GM12878 (cell line): ENCODE results near the gene ITSN1. TPM values are rescaled to one million over a fixed set of nuclear protein-coding genes. Genes with fewer than 3 reads are reported as not detected.

ENCODE experiments used
- ATAC-seq: fragments of 200-7000 bp; cut with Tn5 transposase; 3 replicates; pipeline ENCODE4 v1.9.1; 2020; ENCODE audit warnings: mild to moderate bottlenecking, moderate library complexity
- BruUV-seq: library from RNA; stranded (reverse); fragments of 400-500 nt; replicated peaks from 2 replicates; lab custom pipeline; 2021; lab: Mats Ljungman, UMichigan
- CTCF ChIA-PET: fragments of 300-600 bp; sonication (Branson Sonifier 250); formaldehyde crosslinking; extraction: SDS; loops from one replicate; lab custom pipeline; 2021; ENCODE audit warnings: inconsistent platforms; lab: Yijun Ruan, JAX
- POLR2A ChIA-PET: fragments of 350-600 bp; formaldehyde crosslinking; extraction: SDS; loops from one replicate; lab custom pipeline; 2021; ENCODE audit warnings: inconsistent platforms; lab: Charles Lee
- RAD21 ChIA-PET: fragments of 300-600 bp; sonication (Branson Sonifier 250); formaldehyde crosslinking; loops from one replicate; lab custom pipeline; 2023; ENCODE audit warnings: antibody characterized with exemption; ENCODE audit not compliant: unreplicated experiment; lab: Charles Lee
- SMC1A ChIA-PET: fragments of 300-600 bp; sonication (Branson Sonifier 250); formaldehyde crosslinking; loops from one replicate; lab custom pipeline; 2023; ENCODE audit not compliant: unreplicated experiment, uncharacterized antibody; lab: Charles Lee
- DNase-seq: peaks from one replicate; pipeline ENCODE4 v3.0.0-alpha.2; 2011; ENCODE audit warnings: low read depth, low spot score
- FAIRE-seq: peaks from 3 replicates; lab custom pipeline; 2011; peaks lifted over from hg19 to GRCh38; lab: Jason Lieb, UNC
- H2AFZ ChIP-seq: 2 replicates; pipeline ENCODE4 v1.6.0; 2011; ENCODE audit warnings: low read depth, low read length, control low read depth; ENCODE audit not compliant: control insufficient read depth
- H3K27ac ChIP-seq: 2 replicates; pipeline ENCODE4 v1.5.1; 2011; ENCODE audit warnings: control low read depth; ENCODE audit not compliant: control insufficient read depth, insufficient read depth
- H3K27me3 ChIP-seq, 2 experiments: replicated peaks in 1 of 2; 2 replicates each; pipeline versions ENCODE4 v1.6.0 to v1.6.1; 2011; ENCODE audit warnings: low read length in 1 of 2; ENCODE audit not compliant: control insufficient read depth in 2 of 2, insufficient read depth in 2 of 2
- H3K36me3 ChIP-seq, 2 experiments: 2 replicates each; pipeline ENCODE4 v1.5.1; 2011; ENCODE audit warnings: low read length in 1 of 2; ENCODE audit not compliant: control insufficient read depth in 2 of 2, insufficient read depth in 2 of 2
- H3K4me1 ChIP-seq: 2 replicates; pipeline ENCODE4 v1.6.1; 2011; ENCODE audit warnings: mild to moderate bottlenecking, low read length, moderate library complexity, mixed read lengths; ENCODE audit not compliant: control insufficient read depth, insufficient read depth
- H3K4me2 ChIP-seq: 2 replicates; pipeline ENCODE4 v1.6.0; 2011; ENCODE audit warnings: control low read depth; ENCODE audit not compliant: control insufficient read depth, insufficient read depth
- H3K4me3 ChIP-seq: fragments of 200-600 bp; sonication (generic); 2 replicates; pipeline ENCODE4 v1.5.1; 2016
- H3K79me2 ChIP-seq: 2 replicates; pipeline ENCODE4 v1.6.0; 2011; ENCODE audit warnings: low read length; ENCODE audit not compliant: control insufficient read depth, insufficient read depth
- H3K9ac ChIP-seq: 2 replicates; pipeline ENCODE4 v1.8.0; 2011; ENCODE audit warnings: low read length, control low read depth, mixed read lengths; ENCODE audit not compliant: control insufficient read depth, insufficient read depth
- H3K9me3 ChIP-seq: replicated peaks from 3 replicates; pipeline ENCODE4 v1.5.1; 2011; ENCODE audit warnings: mild to moderate bottlenecking, low read length; ENCODE audit not compliant: control insufficient read depth, insufficient read depth
- H4K20me1 ChIP-seq: 2 replicates; pipeline ENCODE4 v1.6.0; 2011; ENCODE audit not compliant: control insufficient read depth, insufficient read depth
- CHD4 ChIP-seq: fragments of 200-600 bp; sonication (generic); IDR thresholded peaks from 2 replicates; pipeline ENCODE4 v1.6.1; 2016; ENCODE audit warnings: mild to moderate bottlenecking
- EP300 ChIP-seq, 2 experiments: fragments of 150-350 bp in 1 of 2; IDR thresholded peaks; 2 replicates each; pipeline ENCODE4 v1.6.1; 2011 to 2012; ENCODE audit warnings: low read depth in 2 of 2, low read length in 2 of 2, borderline replicate concordance in 1 of 2, improper control_type of control experiment in 1 of 2, inconsistent platforms in 1 of 2; ENCODE audit not compliant: control insufficient read depth in 1 of 2
- HDGF ChIP-seq: fragments of 450-650 bp; IDR thresholded peaks from 2 replicates; pipeline ENCODE4 v1.6.1; 2016; ENCODE audit warnings: antibody characterized with exemption
- IKZF1 ChIP-seq: fragments of 450-650 bp; conservative IDR thresholded peaks from 2 replicates; pipeline ENCODE4 v1.6.1; 2017; ENCODE audit warnings: antibody characterized with exemption, mild to moderate bottlenecking
- KLF5 ChIP-seq: fragments of 450-650 bp; IDR thresholded peaks from 2 replicates; pipeline ENCODE4 v1.6.1; 2014; ENCODE audit warnings: mild to moderate bottlenecking; ENCODE audit not compliant: partially characterized antibody
- POLR2AphosphoS5 ChIP-seq: IDR thresholded peaks from 2 replicates; pipeline ENCODE4 v1.6.1; 2011; ENCODE audit warnings: mild to moderate bottlenecking, low read length, inconsistent platforms
- SMAD1 ChIP-seq: fragments of 450-650 bp; IDR thresholded peaks from 2 replicates; pipeline ENCODE4 v1.6.1; 2018; ENCODE audit warnings: mild to moderate bottlenecking, low read depth; ENCODE audit not compliant: partially characterized antibody
- SMC3 ChIP-seq: IDR thresholded peaks from 2 replicates; pipeline ENCODE4 v1.6.1; 2011; ENCODE audit warnings: low read length, improper control_type of control experiment, borderline replicate concordance
- SRF ChIP-seq, 2 experiments: IDR thresholded peaks; 2 replicates each; pipeline ENCODE4 v1.6.1; 2011; ENCODE audit warnings: low read depth in 2 of 2, low read length in 2 of 2, mild to moderate bottlenecking in 1 of 2, moderate library complexity in 1 of 2
- WGBS: methylation state at CpG from one replicate; pipeline ENCODE4 v1.1.6; 2016; ENCODE audit warnings: low lambda C conversion rate; ENCODE audit not compliant: insufficient replicate concordance, insufficient coverage; ENCODE audit errors: missing lambda C conversion rate; 5-methylcytosine and 5-hydroxymethylcytosine counted together
- in situ Hi-C: fragments of 300-500 bp; cut with MboI; formaldehyde crosslinking; loops from 9 replicates; pipeline ENCODE4 v1.14.3; 2018; ENCODE audit warnings: mixed read lengths
- intact Hi-C: fragments of 100-400 bp; cut with micrococcal nuclease; formaldehyde crosslinking; loops from one replicate; pipeline ENCODE4 v1.14.2; 2022; ENCODE audit not compliant: unreplicated experiment
- polyA plus RNA-seq, 11 experiments: library from polyadenylated mRNA; depleted of rRNA in 4 of 11; unstranded in 6 of 11; stranded (reverse) in 5 of 11; fragments of >200 nt; fragmentation: Nextera tagmentation in 4 of 11; fragmentation: Illumina TruSeq in 1 of 11; extraction: Ambion mirVana in 4 of 11; extraction: Trizol in 1 of 11; gene quantifications; 1 replicate in 1 of 11; 2 replicates in 10 of 11; pipeline versions ENCODE4 v1.2.1 to v1.2.3, GENCODE V29; 2011 to 2016; ENCODE audit warnings: inconsistent platforms in 2 of 11, missing spikeins in 2 of 11, low read depth in 1 of 11
- total RNA-seq, 4 experiments: library from RNA; depleted of rRNA in 3 of 4; stranded (reverse); fragments of >200 nt in 3 of 4; fragmentation: Illumina TruSeq in 1 of 4; extraction: Trizol in 1 of 4; gene quantifications; 2 replicates each; pipeline versions ENCODE4 v1.2.1 to v1.2.3, GENCODE V29; 2013 to 2021
- TF ChIP-seq, protein P1 (sequence below): fragments of 450-650 bp; IDR thresholded peaks from 2 replicates; pipeline ENCODE4 v1.6.1; 2016; ENCODE audit warnings: mild to moderate bottlenecking
- TF ChIP-seq, protein P2 (sequence below): fragments of 450-650 bp; IDR thresholded peaks from 2 replicates; pipeline ENCODE4 v1.6.1; 2016; ENCODE audit warnings: mild to moderate bottlenecking, moderate library complexity, borderline replicate concordance
- TF ChIP-seq, protein P3 (sequence below): fragments of 450-650 bp; IDR thresholded peaks from 2 replicates; pipeline ENCODE4 v1.6.1; 2017; ENCODE audit warnings: mild to moderate bottlenecking, moderate library complexity

The ITSN1 gene
- total and polyA plus RNA-seq, 10 of the 15 experiments (the other 5 are each of a cell fraction or from before 2014, with no cell fraction given), result 0.89 to 10.6 (median 4.8) TPM

DNA sequence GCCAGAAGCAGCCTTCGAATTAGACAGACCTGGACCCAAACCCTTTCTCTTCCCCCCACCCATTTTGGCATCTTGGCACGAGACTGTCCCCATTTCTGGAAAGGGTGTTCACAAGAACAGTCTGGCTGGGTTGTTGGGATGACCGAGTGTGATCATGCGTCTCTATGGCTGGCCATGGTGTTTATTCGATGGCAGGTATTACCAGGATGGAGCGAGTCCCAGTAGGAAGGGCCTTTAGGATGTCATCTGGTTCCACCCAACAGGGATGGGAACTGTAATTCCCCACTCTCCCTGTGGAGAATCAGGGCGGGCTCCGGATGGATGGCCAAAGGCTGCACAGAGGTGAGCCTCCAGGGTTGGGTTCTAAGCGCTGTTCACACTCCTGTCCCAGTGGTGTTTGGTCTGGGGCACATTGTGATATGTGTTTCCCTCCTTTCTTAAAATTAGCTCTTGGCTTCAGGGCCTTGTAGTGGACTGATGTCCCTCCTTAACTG lies 306.7 kb downstream of the ITSN1 start:
- WGBS, result 72% methylated on average over 9 of the region's 9 CpGs
- H2AFZ ChIP-seq, result peak overlapping the region; percentile 86
- in situ Hi-C loops, result loop anchor here (5.0 kb wide), 1 partner anchor 123 kb away; the partner anchor contains the start of genes MRPS6 and SLC5A3
- ATAC-seq (no peak), FAIRE-seq (no peak), DNase-seq (no peak)
- H3K4me3 ChIP-seq, result peak overlapping the region; percentile 10; the same call in 1 of the 2 replicates
- H3K79me2 ChIP-seq, result no peaks in the 10 kb centered on the region
- peak overlapping the region; percentile 97 for H3K27ac ChIP-seq
- H3K9me3 ChIP-seq, result peaks cover 2% of the 10 kb centered on the region; the same call in 2 of the 3 replicates
- H3K27me3 ChIP-seq, result no peaks in the 10 kb centered on the region
- POLR2A ChIA-PET, result interaction anchor here (0.8 to 3.6 kb wide), 14 partner anchors 11 to 126 kb away, joined by 3 to 54 read pairs (median 6); partner anchors contain the start of genes MRPS6 and SLC5A3
- TSS peak; percentile 92 for BruUV-seq
- no peaks in the 10 kb centered on the region for H4K20me1 ChIP-seq
- H3K4me2 ChIP-seq, result peak overlapping the region; percentile 90
- intact Hi-C loops, result loop anchor here (1.0 kb wide), 2 partner anchors 26 to 71 kb away; no protein-coding TSS in a partner anchor
- peaks cover 51% of the 10 kb centered on the region for H3K4me1 ChIP-seq
- no peaks in the 10 kb centered on the region for H3K36me3 ChIP-seq
- H3K9ac ChIP-seq, result peak overlapping the region; percentile 78
- CTCF ChIA-PET, result interaction anchor here (0.7 to 5.6 kb wide), 12 partner anchors 10 to 402 kb away, joined by 3 to 71 read pairs (median 4); no protein-coding TSS in a partner anchor
- RAD21 ChIA-PET, result interaction anchor here (0.8 to 9.1 kb wide), 15 partner anchors 8 to 399 kb away, joined by 3 to 182 read pairs (median 7); no protein-coding TSS in a partner anchor
- SMC1A ChIA-PET, result interaction anchor here (0.5 to 14.9 kb wide), 13 partner anchors 10 to 399 kb away, joined by 3 to 290 read pairs (median 9); no protein-coding TSS in a partner anchor
- TF ChIP-seq, protein P1, sequence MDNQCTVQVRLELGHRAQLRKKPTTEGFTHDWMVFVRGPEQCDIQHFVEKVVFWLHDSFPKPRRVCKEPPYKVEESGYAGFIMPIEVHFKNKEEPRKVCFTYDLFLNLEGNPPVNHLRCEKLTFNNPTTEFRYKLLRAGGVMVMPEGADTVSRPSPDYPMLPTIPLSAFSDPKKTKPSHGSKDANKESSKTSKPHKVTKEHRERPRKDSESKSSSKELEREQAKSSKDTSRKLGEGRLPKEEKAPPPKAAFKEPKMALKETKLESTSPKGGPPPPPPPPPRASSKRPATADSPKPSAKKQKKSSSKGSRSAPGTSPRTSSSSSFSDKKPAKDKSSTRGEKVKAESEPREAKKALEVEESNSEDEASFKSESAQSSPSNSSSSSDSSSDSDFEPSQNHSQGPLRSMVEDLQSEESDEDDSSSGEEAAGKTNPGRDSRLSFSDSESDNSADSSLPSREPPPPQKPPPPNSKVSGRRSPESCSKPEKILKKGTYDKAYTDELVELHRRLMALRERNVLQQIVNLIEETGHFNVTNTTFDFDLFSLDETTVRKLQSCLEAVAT, result peak; percentile 95
- TF ChIP-seq KLF5, result peak; percentile 14
- TF ChIP-seq CHD4, result 0 out of 2 replicates have a peak, but pooled peaks have one; percentile 69
- no peak for TF ChIP-seq EP300 (IDR thresholded peaks at IDR 0.05; ENCODE audit: borderline replicate concordance in 1 of 2, control insufficient read depth in 1 of 2, low read depth in 2 of 2, low read length in 2 of 2)
- TF ChIP-seq SMC3, result no peak
- TF ChIP-seq, protein P2, sequence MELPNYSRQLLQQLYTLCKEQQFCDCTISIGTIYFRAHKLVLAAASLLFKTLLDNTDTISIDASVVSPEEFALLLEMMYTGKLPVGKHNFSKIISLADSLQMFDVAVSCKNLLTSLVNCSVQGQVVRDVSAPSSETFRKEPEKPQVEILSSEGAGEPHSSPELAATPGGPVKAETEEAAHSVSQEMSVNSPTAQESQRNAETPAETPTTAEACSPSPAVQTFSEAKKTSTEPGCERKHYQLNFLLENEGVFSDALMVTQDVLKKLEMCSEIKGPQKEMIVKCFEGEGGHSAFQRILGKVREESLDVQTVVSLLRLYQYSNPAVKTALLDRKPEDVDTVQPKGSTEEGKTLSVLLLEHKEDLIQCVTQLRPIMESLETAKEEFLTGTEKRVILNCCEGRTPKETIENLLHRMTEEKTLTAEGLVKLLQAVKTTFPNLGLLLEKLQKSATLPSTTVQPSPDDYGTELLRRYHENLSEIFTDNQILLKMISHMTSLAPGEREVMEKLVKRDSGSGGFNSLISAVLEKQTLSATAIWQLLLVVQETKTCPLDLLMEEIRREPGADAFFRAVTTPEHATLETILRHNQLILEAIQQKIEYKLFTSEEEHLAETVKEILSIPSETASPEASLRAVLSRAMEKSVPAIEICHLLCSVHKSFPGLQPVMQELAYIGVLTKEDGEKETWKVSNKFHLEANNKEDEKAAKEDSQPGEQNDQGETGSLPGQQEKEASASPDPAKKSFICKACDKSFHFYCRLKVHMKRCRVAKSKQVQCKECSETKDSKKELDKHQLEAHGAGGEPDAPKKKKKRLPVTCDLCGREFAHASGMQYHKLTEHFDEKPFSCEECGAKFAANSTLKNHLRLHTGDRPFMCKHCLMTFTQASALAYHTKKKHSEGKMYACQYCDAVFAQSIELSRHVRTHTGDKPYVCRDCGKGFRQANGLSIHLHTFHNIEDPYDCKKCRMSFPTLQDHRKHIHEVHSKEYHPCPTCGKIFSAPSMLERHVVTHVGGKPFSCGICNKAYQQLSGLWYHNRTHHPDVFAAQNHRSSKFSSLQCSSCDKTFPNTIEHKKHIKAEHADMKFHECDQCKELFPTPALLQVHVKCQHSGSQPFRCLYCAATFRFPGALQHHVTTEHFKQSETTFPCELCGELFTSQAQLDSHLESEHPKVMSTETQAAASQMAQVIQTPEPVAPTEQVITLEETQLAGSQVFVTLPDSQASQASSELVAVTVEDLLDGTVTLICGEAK, result peak; percentile 58; the same call in 1 of the 2 replicates
- no peak for TF ChIP-seq SRF (IDR thresholded peaks at IDR 0.05; ENCODE audit: low read depth in 2 of 2, low read length in 2 of 2)
- TF ChIP-seq IKZF1, result peak; percentile 21; the same call in 1 of the 2 replicates
- TF ChIP-seq, protein P3, sequence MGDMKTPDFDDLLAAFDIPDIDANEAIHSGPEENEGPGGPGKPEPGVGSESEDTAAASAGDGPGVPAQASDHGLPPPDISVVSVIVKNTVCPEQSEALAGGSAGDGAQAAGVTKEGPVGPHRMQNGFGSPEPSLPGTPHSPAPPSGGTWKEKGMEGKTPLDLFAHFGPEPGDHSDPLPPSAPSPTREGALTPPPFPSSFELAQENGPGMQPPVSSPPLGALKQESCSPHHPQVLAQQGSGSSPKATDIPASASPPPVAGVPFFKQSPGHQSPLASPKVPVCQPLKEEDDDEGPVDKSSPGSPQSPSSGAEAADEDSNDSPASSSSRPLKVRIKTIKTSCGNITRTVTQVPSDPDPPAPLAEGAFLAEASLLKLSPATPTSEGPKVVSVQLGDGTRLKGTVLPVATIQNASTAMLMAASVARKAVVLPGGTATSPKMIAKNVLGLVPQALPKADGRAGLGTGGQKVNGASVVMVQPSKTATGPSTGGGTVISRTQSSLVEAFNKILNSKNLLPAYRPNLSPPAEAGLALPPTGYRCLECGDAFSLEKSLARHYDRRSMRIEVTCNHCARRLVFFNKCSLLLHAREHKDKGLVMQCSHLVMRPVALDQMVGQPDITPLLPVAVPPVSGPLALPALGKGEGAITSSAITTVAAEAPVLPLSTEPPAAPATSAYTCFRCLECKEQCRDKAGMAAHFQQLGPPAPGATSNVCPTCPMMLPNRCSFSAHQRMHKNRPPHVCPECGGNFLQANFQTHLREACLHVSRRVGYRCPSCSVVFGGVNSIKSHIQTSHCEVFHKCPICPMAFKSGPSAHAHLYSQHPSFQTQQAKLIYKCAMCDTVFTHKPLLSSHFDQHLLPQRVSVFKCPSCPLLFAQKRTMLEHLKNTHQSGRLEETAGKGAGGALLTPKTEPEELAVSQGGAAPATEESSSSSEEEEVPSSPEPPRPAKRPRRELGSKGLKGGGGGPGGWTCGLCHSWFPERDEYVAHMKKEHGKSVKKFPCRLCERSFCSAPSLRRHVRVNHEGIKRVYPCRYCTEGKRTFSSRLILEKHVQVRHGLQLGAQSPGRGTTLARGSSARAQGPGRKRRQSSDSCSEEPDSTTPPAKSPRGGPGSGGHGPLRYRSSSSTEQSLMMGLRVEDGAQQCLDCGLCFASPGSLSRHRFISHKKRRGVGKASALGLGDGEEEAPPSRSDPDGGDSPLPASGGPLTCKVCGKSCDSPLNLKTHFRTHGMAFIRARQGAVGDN, result peak; percentile 63; the same call in 1 of the 2 replicates
- peak; percentile 78 for TF ChIP-seq SMAD1
- 0 out of 2 replicates have a peak, but pooled peaks have one; percentile 8 for TF ChIP-seq HDGF
- peak; percentile 49; the same call in 1 of the 2 replicates for TF ChIP-seq POLR2AphosphoS5
